ENCODE measurements around the gene TRAT1.

The TRAT1 gene

DNA sequence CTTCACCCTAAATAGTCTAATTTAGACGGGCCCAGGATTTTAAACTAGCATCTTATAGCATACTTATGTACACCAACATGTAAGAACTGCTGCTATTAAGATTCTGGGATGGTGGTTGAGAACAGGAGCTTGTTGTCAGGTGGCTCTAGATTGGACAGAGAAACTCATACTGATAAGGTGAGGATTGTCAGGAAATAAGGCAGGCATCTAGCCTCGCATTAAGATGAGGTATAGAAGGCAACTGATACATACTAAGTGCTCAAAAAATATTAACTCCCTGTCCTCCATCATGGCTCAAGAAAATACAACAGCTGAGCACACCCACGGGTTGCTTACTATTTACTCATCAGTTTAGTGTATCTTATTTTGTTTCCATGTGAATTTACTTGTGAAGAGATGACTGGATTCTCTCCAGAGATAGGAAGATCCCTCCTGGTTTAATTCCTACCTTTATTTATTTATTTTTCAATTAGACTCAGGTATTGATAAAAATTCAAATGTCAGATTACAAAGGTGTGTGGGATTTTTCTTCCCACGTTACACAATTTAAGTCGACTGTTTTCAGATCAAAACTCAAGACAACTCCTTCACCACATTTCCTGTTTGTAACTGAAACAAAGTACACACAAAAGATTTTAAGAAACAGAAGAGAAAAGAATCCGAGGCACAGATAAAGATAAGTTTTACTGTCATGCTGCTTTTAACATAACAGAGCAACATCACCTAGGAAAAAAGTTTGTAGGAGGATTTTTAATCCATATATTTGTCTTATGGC lies at the start of gene TRAT1:
TSS of gene TRAT1 (plus strand) at position 664 of the 775 bp plus-strand sequence. CDS start 142 bp downstream, outside the sequence.
- no peak within 1 kb of the TSS for H3K4me3 ChIP-seq (ENCODE audit: low read depth, low read length)
- no peak for TF ChIP-seq CTCF (IDR thresholded peaks at IDR 0.05; ENCODE audit: borderline replicate concordance, insufficient read depth, low read depth, low read length)

- no peak overlapping the region for H3K4me3 ChIP-seq (ENCODE audit: low read depth, low read length)
- no peak for TF ChIP-seq CTCF (IDR thresholded peaks at IDR 0.05; ENCODE audit: borderline replicate concordance, insufficient read depth, low read depth, low read length)
Observed at GRCh38 chr3:108775649-108776048, 46.9 kb upstream of the TRAT1 start.

GRCh38 chr3:108779496-108779895 lies 43.1 kb upstream of the TRAT1 start:
- no peak for TF ChIP-seq CTCF (IDR thresholded peaks at IDR 0.05; ENCODE audit: borderline replicate concordance, insufficient read depth, low read depth, low read length)
- H3K4me3 ChIP-seq (ENCODE audit: low read depth, low read length): no peak overlapping the region

DNA sequence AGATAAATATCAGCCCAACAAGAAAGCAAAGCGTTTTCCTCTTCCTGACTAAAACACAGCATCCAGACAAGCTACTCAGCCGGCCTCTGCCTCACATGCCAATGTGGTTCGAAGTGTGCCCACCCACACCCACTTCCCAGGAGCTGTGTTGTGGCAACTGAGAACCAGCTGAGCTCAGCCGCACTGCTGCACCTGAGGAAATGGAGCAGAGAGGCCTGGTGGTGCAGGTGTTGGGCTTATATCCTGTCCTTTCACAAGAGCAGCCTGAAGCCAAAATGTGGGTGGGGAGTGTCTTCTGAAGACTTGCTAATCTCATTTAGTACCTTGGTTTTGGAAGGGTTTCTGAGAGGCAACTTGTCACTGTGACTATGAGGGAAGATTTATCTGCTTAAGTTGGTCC lies 42.4 kb upstream of the TRAT1 start:
- TF ChIP-seq CTCF (IDR thresholded peaks at IDR 0.05; ENCODE audit: borderline replicate concordance, insufficient read depth, low read depth, low read length): no peak
- H3K4me3 ChIP-seq (ENCODE audit: low read depth, low read length): no peak overlapping the region

DNA sequence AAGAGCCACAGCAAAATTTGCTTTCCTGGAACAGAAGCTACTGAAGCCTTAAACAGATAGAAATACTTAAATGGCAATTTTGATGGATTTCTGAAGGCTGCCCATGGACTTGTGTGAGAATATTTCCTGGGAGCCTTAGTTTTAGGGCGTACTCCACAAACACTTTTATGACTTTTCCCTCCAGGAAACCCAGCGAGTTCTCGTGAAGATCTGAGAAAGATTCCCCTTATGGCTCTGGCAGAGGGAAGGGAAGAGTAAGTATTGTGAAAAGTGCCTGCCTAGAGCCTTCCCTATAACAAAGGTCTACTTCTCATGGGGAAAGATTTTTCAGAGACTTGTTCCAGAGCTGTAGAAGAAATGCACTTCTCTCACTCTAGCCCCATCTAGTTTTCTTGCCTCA lies 31.1 kb upstream of the TRAT1 start:
- TF ChIP-seq CTCF (IDR thresholded peaks at IDR 0.05; ENCODE audit: borderline replicate concordance, insufficient read depth, low read depth, low read length): no peak
- no peak overlapping the region for H3K4me3 ChIP-seq (ENCODE audit: low read depth, low read length)

DNA sequence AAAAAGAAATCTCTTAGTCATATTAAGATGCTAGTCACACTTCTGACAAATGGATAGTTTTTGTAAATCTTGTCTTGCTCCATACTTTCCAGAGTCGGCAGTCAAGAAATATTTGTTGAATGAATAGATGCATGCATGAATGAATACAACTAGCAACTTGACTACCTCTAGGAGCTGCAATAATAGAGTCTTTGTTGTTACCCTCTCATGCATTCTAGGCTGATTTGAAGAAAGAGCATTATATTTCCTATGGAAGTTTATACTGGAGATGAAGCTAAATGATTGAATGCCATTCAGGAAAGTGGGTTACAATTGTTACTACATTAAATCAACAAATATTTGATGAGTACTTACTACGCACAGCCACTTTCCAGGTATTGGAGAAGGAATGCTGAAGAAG lies 18.1 kb upstream of the TRAT1 start:
- no peak overlapping the region for H3K4me3 ChIP-seq (ENCODE audit: low read depth, low read length)
- TF ChIP-seq CTCF (IDR thresholded peaks at IDR 0.05; ENCODE audit: borderline replicate concordance, insufficient read depth, low read depth, low read length): no peak

DNA sequence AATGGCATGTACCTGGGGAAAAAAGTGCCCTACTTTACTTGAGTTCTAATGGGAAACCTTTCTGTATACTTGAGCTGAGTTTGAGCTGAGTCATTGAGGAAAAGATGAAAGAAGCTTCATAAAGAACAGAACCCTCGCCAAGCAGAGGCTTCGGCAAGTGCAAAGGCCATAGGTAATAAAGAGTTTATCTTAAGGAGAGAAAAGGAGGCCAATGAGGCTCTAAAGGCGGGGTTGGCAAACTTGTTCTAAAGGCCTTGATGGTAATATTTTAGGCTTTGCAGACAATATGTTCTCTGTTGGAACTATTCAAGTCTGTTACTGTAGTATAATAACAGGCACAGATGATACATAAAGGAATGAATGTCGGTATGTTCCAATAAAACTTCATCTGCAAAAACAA lies 17.6 kb upstream of the TRAT1 start:
- no peak overlapping the region for H3K4me3 ChIP-seq (ENCODE audit: low read depth, low read length)

More for the DNA sequence above, 17.6 kb upstream of the TRAT1 start:
- no peak for TF ChIP-seq CTCF (IDR thresholded peaks at IDR 0.05; ENCODE audit: borderline replicate concordance, insufficient read depth, low read depth, low read length)

Data from GM12875 (cell line).